Karpas-422 (cell line): ENCODE measurements around the gene TRIL. TPM values are rescaled to one million over a fixed set of nuclear protein-coding genes. Genes with fewer than 3 reads are reported as not detected.

ENCODE experiments used
- DNase-seq: peaks from one replicate; pipeline ENCODE4 v3.0.0-alpha.2; 2015
- H2AFZ ChIP-seq: fragments of 200-600 bp; sonication (generic); 2 replicates; pipeline ENCODE4 v1.6.1; 2014; ENCODE audit warnings: antibody characterized with exemption, low read length, mixed read lengths
- H3K27ac ChIP-seq: fragments of 200-600 bp; sonication (generic); 2 replicates; pipeline ENCODE4 v1.5.1; 2014; ENCODE audit warnings: mild to moderate bottlenecking, low read length, moderate library complexity
- H3K27me3 ChIP-seq: fragments of 200-600 bp; sonication (generic); 2 replicates; pipeline ENCODE4 v1.6.1; 2014; ENCODE audit warnings: low read length, mixed read lengths
- H3K36me3 ChIP-seq: fragments of 200-600 bp; sonication (generic); 2 replicates; pipeline ENCODE4 v1.6.1; 2014; ENCODE audit warnings: low read length, mixed read lengths; ENCODE audit not compliant: insufficient read depth
- H3K4me1 ChIP-seq: fragments of 200-600 bp; sonication (generic); 2 replicates; pipeline ENCODE4 v1.6.1; 2014; ENCODE audit warnings: mild to moderate bottlenecking, low read length, mixed read lengths
- H3K4me2 ChIP-seq: fragments of 200-600 bp; sonication (generic); 2 replicates; pipeline ENCODE4 v1.6.1; 2014; ENCODE audit warnings: low read length, low read depth, mild to moderate bottlenecking; ENCODE audit not compliant: poor library complexity, severe bottlenecking
- H3K4me3 ChIP-seq: fragments of 200-600 bp; sonication (generic); 2 replicates; pipeline ENCODE4 v1.5.1; 2014; ENCODE audit warnings: mild to moderate bottlenecking, antibody characterized with exemption, low read length, mixed read lengths
- H3K79me2 ChIP-seq: fragments of 200-600 bp; sonication (generic); 2 replicates; pipeline ENCODE4 v1.6.1; 2014; ENCODE audit warnings: mild to moderate bottlenecking, low read length, mixed read lengths
- H3K9ac ChIP-seq: fragments of 200-600 bp; sonication (generic); 2 replicates; pipeline ENCODE4 v1.6.0; 2014; ENCODE audit warnings: low read length
- H3K9me2 ChIP-seq: fragments of 200-600 bp; sonication (generic), shearing (Covaris generic); replicated peaks from 2 replicates; pipeline ENCODE4 v1.6.0; 2014; ENCODE audit warnings: mild to moderate bottlenecking, low read length, moderate library complexity; ENCODE audit not compliant: insufficient read depth
- H3K9me3 ChIP-seq: fragments of 300-700, 200-600 bp; sonication (generic); 2 replicates; pipeline ENCODE4 v1.6.1; 2014; ENCODE audit warnings: low read length, mixed read lengths
- H4K20me1 ChIP-seq: fragments of 200-600 bp; sonication (generic); 2 replicates; pipeline ENCODE4 v1.6.1; 2014; ENCODE audit warnings: mild to moderate bottlenecking, antibody characterized with exemption, low read length, low read depth; ENCODE audit not compliant: insufficient read depth
- total RNA-seq: library from RNA; depleted of rRNA; stranded (reverse); fragments of >200 nt; shearing (Covaris generic); gene quantifications from 2 replicates; pipeline ENCODE4 v1.2.3, GENCODE V29; 2014; ENCODE audit warnings: low replicate concordance

Gene TRIL
- total RNA-seq, 1 experiment from 2014 or later, result not detected

DNA sequence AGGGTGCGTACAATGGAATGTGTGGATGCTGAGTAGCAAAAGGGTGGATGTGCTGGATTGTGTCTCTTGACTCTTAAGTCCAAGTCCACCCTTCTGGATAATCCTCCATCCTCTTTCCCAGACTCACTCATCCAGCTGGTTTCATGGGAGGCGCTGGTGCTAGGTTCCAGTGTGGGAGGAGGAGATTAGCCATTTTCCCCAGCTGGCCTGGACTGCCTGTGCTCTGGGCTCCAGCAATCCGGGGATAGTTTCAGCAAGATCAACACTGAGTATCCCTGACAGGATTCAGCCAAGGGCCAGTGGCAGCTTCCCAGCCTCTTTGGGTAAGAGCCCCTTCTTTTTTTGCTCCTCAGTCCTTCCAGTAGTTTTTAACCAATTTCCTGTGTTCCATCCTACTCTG, 21.6 kb upstream of the TRIL start:
- Histone ChIP-seq H3K9ac (no peak overlapping the region), H3K4me3 (no peak overlapping the region), H3K9me3 (no peaks in the 10 kb centered on the region), H3K27ac (no peak overlapping the region), H4K20me1 (no peaks in the 10 kb centered on the region), H2AFZ (no peak overlapping the region), H3K9me2 (no peaks in the 10 kb centered on the region), H3K4me1 (no peaks in the 10 kb centered on the region), H3K79me2 (no peaks in the 10 kb centered on the region), H3K27me3 (0 out of 2 replicates have a peak, but pooled peaks cover 6% of the 10 kb centered on the region), H3K4me2 (no peak overlapping the region), H3K36me3 (no peaks in the 10 kb centered on the region)
- DNase-seq, result no peak

DNA sequence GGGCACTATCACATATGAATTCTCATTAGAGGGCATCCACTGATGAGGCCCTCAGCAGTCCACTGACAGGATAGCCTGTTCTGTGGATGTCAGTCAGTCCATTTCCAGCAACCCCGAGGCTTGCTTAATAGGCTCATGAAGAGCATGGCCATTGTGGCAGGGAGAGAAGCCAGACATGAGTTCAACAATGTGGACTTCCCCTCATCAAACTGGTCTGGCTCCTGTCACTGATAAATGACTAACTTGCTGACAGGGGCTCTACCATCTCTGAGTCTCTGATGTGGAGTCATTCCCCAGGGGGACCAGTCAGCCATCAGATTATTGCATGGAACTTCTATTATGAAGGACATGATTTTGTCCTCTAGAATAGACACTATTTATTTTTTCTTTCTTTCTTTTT, 19.8 kb upstream of the TRIL start:
- no peaks in the 10 kb centered on the region for H3K9me2 ChIP-seq
- no peaks in the 10 kb centered on the region for H4K20me1 ChIP-seq
- H3K36me3 ChIP-seq, result no peaks in the 10 kb centered on the region
- H3K4me3 ChIP-seq, result no peak overlapping the region
- H3K4me2 ChIP-seq, result no peak overlapping the region
- 0 out of 2 replicates have a peak, but pooled peaks cover 6% of the 10 kb centered on the region for H3K27me3 ChIP-seq
- H3K9ac ChIP-seq, result no peak overlapping the region
- H3K79me2 ChIP-seq, result no peaks in the 10 kb centered on the region
- H2AFZ ChIP-seq, result no peak overlapping the region
- 0 out of 2 replicates have a peak, but pooled peaks cover 2% of the 10 kb centered on the region for H3K9me3 ChIP-seq
- DNase-seq, result peak; percentile 12
- no peak overlapping the region for H3K27ac ChIP-seq
- no peaks in the 10 kb centered on the region for H3K4me1 ChIP-seq

DNA sequence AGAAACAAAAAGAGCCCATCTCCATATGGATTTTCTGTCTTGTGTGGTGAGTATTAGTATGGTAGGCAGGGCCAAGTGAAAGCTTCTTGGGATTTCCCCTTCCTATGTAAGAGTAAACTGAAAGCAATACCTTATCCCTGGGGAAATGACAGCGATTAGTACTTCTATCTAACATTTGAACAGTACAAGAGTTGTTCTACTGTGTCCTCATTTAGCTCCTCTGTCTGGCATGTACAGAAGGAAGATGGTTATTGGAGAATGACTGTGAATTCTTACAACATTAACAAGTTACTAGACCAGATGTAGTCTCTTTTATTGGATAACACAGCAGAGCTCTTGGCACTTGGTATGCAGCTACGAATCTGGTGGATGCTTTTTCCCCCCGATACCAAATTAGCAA, 17.9 kb upstream of the TRIL start:
- Histone ChIP-seq H3K9ac (no peak overlapping the region), H3K4me2 (no peak overlapping the region), H3K27ac (no peak overlapping the region), H3K4me1 (no peaks in the 10 kb centered on the region), H3K27me3 (0 out of 2 replicates have a peak, but pooled peaks cover 9% of the 10 kb centered on the region), H3K36me3 (no peaks in the 10 kb centered on the region), H3K79me2 (no peaks in the 10 kb centered on the region), H3K4me3 (no peak overlapping the region), H4K20me1 (no peaks in the 10 kb centered on the region), H2AFZ (no peak overlapping the region), H3K9me3 (peaks cover 6% of the 10 kb centered on the region), H3K9me2 (no peaks in the 10 kb centered on the region)
- DNase-seq, result peak; percentile 22

DNA sequence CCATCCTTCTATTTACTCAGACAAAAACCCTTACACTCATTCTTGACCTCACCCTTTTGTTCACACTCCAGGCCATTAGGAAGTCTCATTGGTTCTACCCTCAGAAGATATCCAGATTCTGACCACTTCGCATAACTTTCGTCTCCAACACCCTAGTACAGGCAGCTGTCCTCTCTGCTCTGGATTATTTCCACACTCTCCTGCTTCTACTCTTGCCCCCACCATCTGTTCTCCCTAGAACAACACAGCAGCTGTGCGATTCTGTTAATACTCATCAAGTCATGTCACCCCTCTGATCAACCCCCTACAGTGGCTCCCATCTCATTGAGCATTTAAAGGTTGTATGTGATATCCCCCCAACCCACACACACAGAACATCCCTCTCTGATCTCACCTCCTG, 15.5 kb upstream of the TRIL start:
- H3K36me3 ChIP-seq, result no peaks in the 10 kb centered on the region
- H3K4me1 ChIP-seq, result no peaks in the 10 kb centered on the region
- H3K27ac ChIP-seq, result no peak overlapping the region
- H3K9me2 ChIP-seq, result no peaks in the 10 kb centered on the region
- H3K79me2 ChIP-seq, result no peaks in the 10 kb centered on the region
- H3K27me3 ChIP-seq, result peaks cover 11% of the 10 kb centered on the region; the same call in 1 of the 2 replicates
- no peaks in the 10 kb centered on the region for H4K20me1 ChIP-seq
- no peak for DNase-seq
- H3K9me3 ChIP-seq, result peaks cover 6% of the 10 kb centered on the region
- no peak overlapping the region for H3K4me3 ChIP-seq
- no peak overlapping the region for H2AFZ ChIP-seq
- no peak overlapping the region for H3K9ac ChIP-seq
- H3K4me2 ChIP-seq, result no peak overlapping the region

DNA sequence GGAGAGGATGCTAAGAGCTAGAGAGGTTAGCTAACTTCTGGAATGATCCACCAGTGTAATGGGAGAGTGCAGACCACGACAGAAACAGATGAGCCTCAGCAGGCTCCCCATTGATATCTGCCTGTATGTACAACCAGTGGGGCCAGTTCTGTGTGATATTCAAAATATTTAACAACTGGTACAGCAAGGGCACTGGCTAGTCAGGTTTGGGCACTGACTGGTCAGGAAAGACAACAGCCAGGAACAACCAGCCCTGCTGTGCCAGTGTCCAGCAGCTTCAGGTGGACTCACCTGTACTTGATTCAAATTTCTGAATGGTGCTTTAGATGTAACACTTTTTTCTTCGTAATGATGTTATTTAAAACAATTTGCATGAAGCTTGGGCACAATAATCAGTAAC, 5.9 kb upstream of the TRIL start:
- Histone ChIP-seq H3K4me3 (no peak overlapping the region), H3K4me2 (no peak overlapping the region), H3K4me1 (no peaks in the 10 kb centered on the region), H3K79me2 (no peaks in the 10 kb centered on the region), H3K36me3 (no peaks in the 10 kb centered on the region), H3K27me3 (no peaks in the 10 kb centered on the region), H3K27ac (no peak overlapping the region), H3K9me2 (no peaks in the 10 kb centered on the region), H2AFZ (no peak overlapping the region), H3K9ac (no peak overlapping the region), H3K9me3 (no peaks in the 10 kb centered on the region), H4K20me1 (no peaks in the 10 kb centered on the region)
- DNase-seq, result no peak

DNA sequence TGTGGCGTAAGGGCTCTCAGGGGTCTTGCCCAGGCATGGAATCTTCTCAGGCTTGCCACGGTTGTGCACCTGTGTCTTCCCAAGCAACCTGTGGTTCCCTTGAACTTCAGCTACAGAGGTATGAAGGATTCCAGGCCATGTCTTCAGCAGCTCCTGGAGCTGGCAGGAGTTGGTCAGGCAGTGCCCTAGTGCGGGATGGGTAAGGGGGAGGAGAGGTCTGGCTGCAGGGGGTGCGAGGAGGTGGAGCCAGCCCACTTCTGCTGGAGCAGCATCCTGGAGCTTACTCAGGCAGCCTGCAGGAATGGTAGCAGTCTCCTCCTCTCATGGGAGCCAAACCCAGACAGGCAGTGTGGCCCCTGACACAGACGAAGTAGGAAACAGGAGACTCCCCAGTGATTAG, 3.8 kb upstream of the TRIL start:
- Histone ChIP-seq H3K27ac (no peak overlapping the region), H4K20me1 (no peaks in the 10 kb centered on the region), H3K9me2 (no peaks in the 10 kb centered on the region), H3K9me3 (no peaks in the 10 kb centered on the region; the same call in 1 of the 2 replicates), H3K4me1 (no peaks in the 10 kb centered on the region), H3K27me3 (no peaks in the 10 kb centered on the region), H3K79me2 (no peaks in the 10 kb centered on the region), H2AFZ (no peak overlapping the region), H3K4me3 (no peak overlapping the region), H3K9ac (no peak overlapping the region), H3K4me2 (no peak overlapping the region), H3K36me3 (no peaks in the 10 kb centered on the region)
- no peak for DNase-seq

DNA sequence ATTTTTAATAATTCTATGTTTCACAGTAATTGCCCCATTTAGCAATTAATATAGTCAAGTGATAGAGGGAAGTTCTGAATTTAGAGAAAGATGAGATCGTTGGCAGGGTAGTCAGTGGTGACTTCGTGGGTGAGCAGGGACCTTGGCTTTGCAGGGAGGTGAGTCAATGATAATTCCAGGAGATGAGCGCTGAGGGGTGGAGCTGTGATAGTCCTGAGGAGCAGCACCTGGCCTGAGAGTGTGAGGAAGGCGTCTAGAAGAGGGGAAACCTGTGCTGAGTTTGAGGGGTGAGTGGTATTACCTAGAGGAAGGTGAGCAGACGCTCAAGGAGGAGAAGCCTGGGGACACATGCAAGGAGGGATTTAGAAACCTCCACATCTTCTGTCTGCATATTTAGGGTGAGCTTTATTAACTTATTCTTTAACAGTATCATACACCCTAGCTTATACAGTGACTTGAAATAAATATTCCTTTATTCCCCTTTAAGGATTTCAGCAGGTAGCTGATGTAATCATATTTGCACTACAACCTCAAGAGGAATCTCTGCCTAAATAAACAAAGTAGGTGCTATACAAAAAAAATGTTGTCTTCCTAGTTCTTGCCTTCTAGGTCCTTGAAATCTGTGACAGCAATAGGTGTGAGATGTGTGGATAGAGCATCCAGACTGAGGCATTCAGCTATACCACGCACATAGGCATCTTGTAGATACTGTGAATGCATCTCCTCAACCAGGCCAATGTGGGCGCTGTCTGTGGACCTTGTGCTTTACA, 2.1 kb upstream of the TRIL start:
- Histone ChIP-seq H3K36me3 (no peaks in the 10 kb centered on the region), H3K9me3 (no peaks in the 10 kb centered on the region; the same call in 1 of the 2 replicates), H3K4me2 (no peak overlapping the region), H3K9me2 (no peaks in the 10 kb centered on the region), H4K20me1 (no peaks in the 10 kb centered on the region), H3K79me2 (no peaks in the 10 kb centered on the region), H3K9ac (no peak overlapping the region), H3K4me1 (no peaks in the 10 kb centered on the region), H3K27ac (no peak overlapping the region), H3K4me3 (no peak overlapping the region), H3K27me3 (no peaks in the 10 kb centered on the region), H2AFZ (no peak overlapping the region)
- DNase-seq, result no peak

DNA sequence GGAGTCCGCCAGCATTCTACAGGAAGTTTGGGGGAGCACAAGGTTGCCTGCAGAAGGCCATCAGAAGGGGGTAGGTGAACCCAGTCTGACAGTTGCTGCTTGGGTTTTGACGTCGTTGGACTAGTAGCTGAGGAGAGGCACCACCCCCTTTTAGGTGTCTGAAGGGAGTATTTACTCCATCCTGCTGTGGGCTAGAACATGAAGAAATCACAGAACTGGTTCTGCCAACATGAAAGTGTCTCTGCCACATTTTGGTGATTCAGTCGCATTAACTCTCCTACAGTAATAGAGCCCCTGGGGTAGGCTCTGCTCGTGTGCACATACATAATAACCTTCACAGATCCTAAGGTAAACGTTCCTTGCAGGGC, 834 bp upstream of the TRIL start:
- Histone ChIP-seq H3K27me3 (peaks cover 3% of the 10 kb centered on the region; the same call in 1 of the 2 replicates), H3K36me3 (no peaks in the 10 kb centered on the region), H4K20me1 (no peaks in the 10 kb centered on the region), H3K9ac (no peak overlapping the region), H2AFZ (no peak overlapping the region), H3K4me2 (no peak overlapping the region), H3K27ac (no peak overlapping the region), H3K4me1 (no peaks in the 10 kb centered on the region), H3K4me3 (no peak overlapping the region), H3K9me2 (no peaks in the 10 kb centered on the region), H3K79me2 (no peaks in the 10 kb centered on the region), H3K9me3 (no peaks in the 10 kb centered on the region; the same call in 1 of the 2 replicates)
- no peak for DNase-seq
